Measurements from ENCODE around the gene TBC1D3B. TPM values are rescaled to one million over a fixed set of nuclear protein-coding genes. Genes with fewer than 3 reads are reported as not detected.
"Not testable (repeated sequence)": the region's sequence is repeated elsewhere in the genome, so short reads cannot be mapped to it uniquely, and the experiment has no call there.

The TBC1D3B gene
- total RNA-seq (2021; ENCODE audit: unreplicated experiment) (11.3 TPM), Bru-seq, nascent RNA (percentile 21 among the genes with signal in this experiment), BruChase-seq, experiment 1, labeled RNA remaining after a 6-hour chase (percentile 31 among the genes with signal in this experiment), BruChase-seq, experiment 2, labeled RNA remaining after a 2-hour chase (percentile 35 among the genes with signal in this experiment)
- 4.1 and 4.5 TPM in 2 replicates for polyA plus RNA-seq (2012)
- long read RNA-seq: 0 reads

- H3K4me2 ChIP-seq (ENCODE audit: low read length); H3K9ac ChIP-seq (ENCODE audit: low read length); H3K9me3 ChIP-seq (ENCODE audit: control insufficient read depth in 1 of 2, insufficient read depth in 1 of 2, low read depth in 1 of 2, low read length in 2 of 2); H3K79me2 ChIP-seq (ENCODE audit: insufficient read depth, low read length); BruUV-seq (replicated peaks); H3K27me3 ChIP-seq (ENCODE audit: insufficient read depth, low read length); CTCF ChIA-PET; DNase-seq (ENCODE audit: low read depth, low spot score); H3K4me1 ChIP-seq (ENCODE audit: control insufficient read depth in 1 of 2, insufficient read depth in 2 of 2, low read length in 2 of 2); POLR2A ChIA-PET; intact Hi-C loops (cut with micrococcal nuclease); H3K9me2 ChIP-seq (ENCODE audit: insufficient read depth); H3K36me3 ChIP-seq (ENCODE audit: control insufficient read depth in 1 of 2, insufficient read depth in 2 of 2, low read length in 2 of 2); H3K4me3 ChIP-seq (replicated peaks in 1 of 2; ENCODE audit: low read depth in 1 of 2, low read length in 2 of 2); H3K27ac ChIP-seq (ENCODE audit: low read depth, low read length); RAD21 ChIA-PET (ENCODE audit: low non-redundant PET in 1 of 2, low total read pairs in 2 of 2, uncharacterized antibody in 2 of 2, unreplicated experiment in 2 of 2); H2AFZ ChIP-seq (ENCODE audit: low read depth, low read length, poor library complexity, severe bottlenecking); H4K20me1 ChIP-seq (ENCODE audit: insufficient read depth); ATAC-seq: not testable (repeated sequence)
Measured at GRCh38 chr17:36176536-36176935, at the start of gene TBC1D3B. Gene TBC1D3B, minus strand, starts transcription at chr17:36176636. Its CDS starts 1,586 bp downstream, at chr17:36175050.

- intact Hi-C loops (cut with micrococcal nuclease); RAD21 ChIA-PET (ENCODE audit: low non-redundant PET in 1 of 2, low total read pairs in 2 of 2, uncharacterized antibody in 2 of 2, unreplicated experiment in 2 of 2): not testable (repeated sequence)
Measured at GRCh38 chr17:36222967-36223366, 46.5 kb upstream of the TBC1D3B start.

GRCh38 chr17:36221581-36222100 is 45.2 kb upstream of the TBC1D3B start:
- H3K36me3 ChIP-seq (ENCODE audit: control insufficient read depth in 1 of 2, insufficient read depth in 2 of 2, low read length in 2 of 2); H3K9me2 ChIP-seq (ENCODE audit: insufficient read depth); H3K27me3 ChIP-seq (ENCODE audit: insufficient read depth, low read length); RAD21 ChIA-PET (ENCODE audit: low non-redundant PET in 1 of 2, low total read pairs in 2 of 2, uncharacterized antibody in 2 of 2, unreplicated experiment in 2 of 2); H3K9ac ChIP-seq (ENCODE audit: low read length); CTCF ChIA-PET; BruUV-seq (replicated peaks); DNase-seq (ENCODE audit: low read depth, low spot score); H3K27ac ChIP-seq (ENCODE audit: low read depth, low read length); H4K20me1 ChIP-seq (ENCODE audit: insufficient read depth); H2AFZ ChIP-seq (ENCODE audit: low read depth, low read length, poor library complexity, severe bottlenecking); H3K4me3 ChIP-seq (replicated peaks in 1 of 2; ENCODE audit: low read depth in 1 of 2, low read length in 2 of 2); ATAC-seq; POLR2A ChIA-PET; intact Hi-C loops (cut with micrococcal nuclease); H3K9me3 ChIP-seq (ENCODE audit: control insufficient read depth in 1 of 2, insufficient read depth in 1 of 2, low read depth in 1 of 2, low read length in 2 of 2); H3K79me2 ChIP-seq (ENCODE audit: insufficient read depth, low read length); H3K4me1 ChIP-seq (ENCODE audit: control insufficient read depth in 1 of 2, insufficient read depth in 2 of 2, low read length in 2 of 2); H3K4me2 ChIP-seq (ENCODE audit: low read length): not testable (repeated sequence)

More at GRCh38 chr17:36222967-36223366, 46.5 kb upstream of the TBC1D3B start:
- H3K9me3 ChIP-seq (ENCODE audit: control insufficient read depth in 1 of 2, insufficient read depth in 1 of 2, low read depth in 1 of 2, low read length in 2 of 2); H3K27me3 ChIP-seq (ENCODE audit: insufficient read depth, low read length); BruUV-seq (replicated peaks); H3K9ac ChIP-seq (ENCODE audit: low read length); H3K27ac ChIP-seq (ENCODE audit: low read depth, low read length); H4K20me1 ChIP-seq (ENCODE audit: insufficient read depth); H2AFZ ChIP-seq (ENCODE audit: low read depth, low read length, poor library complexity, severe bottlenecking); DNase-seq (ENCODE audit: low read depth, low spot score); POLR2A ChIA-PET; H3K9me2 ChIP-seq (ENCODE audit: insufficient read depth); CTCF ChIA-PET; H3K4me1 ChIP-seq (ENCODE audit: control insufficient read depth in 1 of 2, insufficient read depth in 2 of 2, low read length in 2 of 2); H3K79me2 ChIP-seq (ENCODE audit: insufficient read depth, low read length); ATAC-seq; H3K4me3 ChIP-seq (replicated peaks in 1 of 2; ENCODE audit: low read depth in 1 of 2, low read length in 2 of 2); H3K36me3 ChIP-seq (ENCODE audit: control insufficient read depth in 1 of 2, insufficient read depth in 2 of 2, low read length in 2 of 2); H3K4me2 ChIP-seq (ENCODE audit: low read length): not testable (repeated sequence)

DNA sequence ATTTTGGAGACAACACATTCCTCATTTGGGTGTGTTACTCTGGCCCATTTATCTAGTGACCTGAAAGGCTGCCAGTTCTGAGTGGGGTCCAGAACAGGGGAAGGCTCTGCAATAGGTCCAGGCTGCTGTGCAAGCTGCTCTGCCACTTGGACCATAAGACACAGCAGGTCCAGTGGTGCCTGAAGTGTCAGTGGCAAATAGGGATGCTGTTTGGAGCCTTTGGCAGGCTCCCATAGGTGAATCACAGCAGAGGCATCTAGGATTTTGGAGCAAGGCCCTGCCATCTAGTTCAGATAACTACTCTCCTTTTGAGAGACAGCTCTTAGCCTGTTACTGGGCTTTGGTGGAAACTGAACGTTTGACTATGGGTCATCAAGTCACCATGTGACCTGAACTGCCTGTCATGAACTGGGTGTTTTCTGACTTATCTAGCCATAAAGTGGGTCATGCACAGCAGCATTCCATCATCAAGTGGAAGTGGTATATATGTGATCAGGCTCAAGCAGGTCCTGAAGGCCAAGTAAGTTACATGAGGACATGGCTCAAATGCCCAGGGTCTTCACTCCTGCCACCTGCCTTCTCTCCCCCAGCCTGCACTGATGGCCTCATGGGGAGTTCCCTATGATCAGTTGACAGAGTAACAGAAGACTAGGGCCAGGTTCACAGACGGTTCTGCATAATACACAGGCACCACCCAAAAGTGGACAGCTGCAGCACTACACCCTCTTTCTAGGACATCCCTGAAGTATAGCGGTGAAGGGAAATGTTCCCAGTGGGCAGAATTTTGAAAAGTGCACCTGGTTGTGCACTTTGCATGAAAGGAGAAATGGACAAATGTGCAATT is 44.5 kb upstream of the TBC1D3B start:
- POLR2A ChIA-PET; CTCF ChIA-PET; RAD21 ChIA-PET (ENCODE audit: low non-redundant PET in 1 of 2, low total read pairs in 2 of 2, uncharacterized antibody in 2 of 2, unreplicated experiment in 2 of 2): not testable (repeated sequence)

More for the DNA sequence above, 44.5 kb upstream of the TBC1D3B start:
- H3K4me1 ChIP-seq (ENCODE audit: control insufficient read depth in 1 of 2, insufficient read depth in 2 of 2, low read length in 2 of 2); ATAC-seq; H3K36me3 ChIP-seq (ENCODE audit: control insufficient read depth in 1 of 2, insufficient read depth in 2 of 2, low read length in 2 of 2); BruUV-seq (replicated peaks); H3K9ac ChIP-seq (ENCODE audit: low read length); intact Hi-C loops (cut with micrococcal nuclease); H3K4me2 ChIP-seq (ENCODE audit: low read length); H3K4me3 ChIP-seq (replicated peaks in 1 of 2; ENCODE audit: low read depth in 1 of 2, low read length in 2 of 2); H3K9me2 ChIP-seq (ENCODE audit: insufficient read depth); H2AFZ ChIP-seq (ENCODE audit: low read depth, low read length, poor library complexity, severe bottlenecking); H3K27ac ChIP-seq (ENCODE audit: low read depth, low read length); DNase-seq (ENCODE audit: low read depth, low spot score); H3K79me2 ChIP-seq (ENCODE audit: insufficient read depth, low read length); H3K27me3 ChIP-seq (ENCODE audit: insufficient read depth, low read length); H3K9me3 ChIP-seq (ENCODE audit: control insufficient read depth in 1 of 2, insufficient read depth in 1 of 2, low read depth in 1 of 2, low read length in 2 of 2); H4K20me1 ChIP-seq (ENCODE audit: insufficient read depth): not testable (repeated sequence)
